ENCODE results near the gene AFAP1L1.

DNA sequence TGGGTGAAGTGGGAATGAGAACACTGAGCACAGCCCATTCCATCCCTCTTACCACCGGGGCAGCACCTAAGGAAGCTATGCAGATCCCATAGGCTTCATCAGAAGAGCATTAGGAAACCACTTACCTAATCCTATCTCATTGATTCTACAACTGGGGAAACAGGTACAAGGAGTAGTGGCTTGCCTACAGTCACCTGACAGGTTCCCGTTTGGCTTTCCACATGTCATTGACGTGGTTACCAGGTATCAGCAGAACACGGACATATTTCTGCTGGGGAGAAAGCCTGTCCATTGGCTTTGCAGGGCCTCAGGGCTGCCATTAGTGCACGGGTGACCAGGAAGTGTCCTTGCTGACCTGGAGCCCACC lies 11.3 kb downstream of the AFAP1L1 start:
- TF ChIP-seq, protein P1, sequence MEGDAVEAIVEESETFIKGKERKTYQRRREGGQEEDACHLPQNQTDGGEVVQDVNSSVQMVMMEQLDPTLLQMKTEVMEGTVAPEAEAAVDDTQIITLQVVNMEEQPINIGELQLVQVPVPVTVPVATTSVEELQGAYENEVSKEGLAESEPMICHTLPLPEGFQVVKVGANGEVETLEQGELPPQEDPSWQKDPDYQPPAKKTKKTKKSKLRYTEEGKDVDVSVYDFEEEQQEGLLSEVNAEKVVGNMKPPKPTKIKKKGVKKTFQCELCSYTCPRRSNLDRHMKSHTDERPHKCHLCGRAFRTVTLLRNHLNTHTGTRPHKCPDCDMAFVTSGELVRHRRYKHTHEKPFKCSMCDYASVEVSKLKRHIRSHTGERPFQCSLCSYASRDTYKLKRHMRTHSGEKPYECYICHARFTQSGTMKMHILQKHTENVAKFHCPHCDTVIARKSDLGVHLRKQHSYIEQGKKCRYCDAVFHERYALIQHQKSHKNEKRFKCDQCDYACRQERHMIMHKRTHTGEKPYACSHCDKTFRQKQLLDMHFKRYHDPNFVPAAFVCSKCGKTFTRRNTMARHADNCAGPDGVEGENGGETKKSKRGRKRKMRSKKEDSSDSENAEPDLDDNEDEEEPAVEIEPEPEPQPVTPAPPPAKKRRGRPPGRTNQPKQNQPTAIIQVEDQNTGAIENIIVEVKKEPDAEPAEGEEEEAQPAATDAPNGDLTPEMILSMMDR (IDR thresholded peaks at IDR 0.05): no peak
- TF ChIP-seq POLR2A (IDR thresholded peaks at IDR 0.05) (no peak), POLR2AphosphoS5 (IDR thresholded peaks at IDR 0.05) (no peak)
